HG03139 (cell line): ENCODE results near the gene GPR142.

Source experiments
- ATAC-seq: cut with Tn5 transposase; IDR thresholded peaks from one replicate; pipeline ENCODE4 v1.9.1; 2021; ENCODE audit not compliant: unreplicated experiment

GPR142 gene

DNA sequence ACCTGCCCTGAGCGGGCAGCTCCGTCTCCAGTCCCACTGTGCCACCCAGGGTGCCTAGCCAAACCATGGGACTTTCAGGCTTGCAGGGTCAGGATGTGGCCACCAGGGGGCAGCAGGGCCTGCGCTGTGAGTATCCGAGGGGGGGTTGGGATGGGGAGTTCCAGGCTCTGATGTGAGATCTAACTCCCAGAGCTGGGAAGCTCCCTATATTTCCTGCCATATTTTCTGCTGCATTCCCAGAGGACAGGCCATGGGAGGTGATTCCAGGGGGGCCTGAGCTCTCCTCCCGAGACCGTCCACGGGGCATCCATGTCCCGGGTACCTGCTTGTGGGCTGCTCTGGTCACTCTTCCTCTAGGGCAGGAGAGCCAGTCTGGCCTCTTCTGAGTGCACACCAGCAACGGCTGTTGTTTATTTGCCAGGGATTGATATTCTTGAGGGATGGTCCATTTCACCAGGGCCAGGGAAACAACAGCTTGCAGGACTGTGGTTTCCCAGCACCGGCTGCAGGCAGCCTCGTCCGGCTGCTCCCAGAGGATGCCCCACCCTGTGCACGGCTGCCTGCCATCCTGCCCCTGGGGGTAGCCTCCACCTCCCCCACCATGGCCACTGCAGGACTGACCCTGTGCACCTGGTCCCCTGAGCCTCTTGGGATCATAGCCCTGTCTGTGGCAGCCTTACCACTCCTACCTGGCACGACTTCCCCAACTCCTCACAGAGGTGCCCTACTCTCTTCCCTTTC, 1.2 kb downstream of the GPR142 start:
- no peak for ATAC-seq

DNA sequence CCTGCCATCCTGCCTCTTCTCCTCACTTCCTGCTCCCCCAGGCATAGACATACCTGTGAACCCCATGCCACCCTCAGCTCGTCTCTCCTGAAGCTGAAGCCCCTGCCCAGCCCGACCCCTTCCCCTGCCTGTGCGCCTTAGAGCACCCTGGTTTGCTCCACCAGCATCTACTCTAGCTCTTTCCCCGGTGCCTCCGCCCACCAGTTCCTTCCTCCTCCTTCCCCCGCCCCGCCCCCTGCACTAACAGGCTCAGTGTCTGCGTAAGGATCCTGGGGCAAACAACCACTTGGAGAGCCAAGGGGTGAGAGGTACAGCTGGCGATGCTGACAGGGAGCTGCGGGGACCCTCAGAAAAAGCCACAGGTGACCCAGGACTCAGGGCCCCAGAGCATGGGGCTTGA, 1.9 kb downstream of the GPR142 start:
- ATAC-seq = no peak

DNA sequence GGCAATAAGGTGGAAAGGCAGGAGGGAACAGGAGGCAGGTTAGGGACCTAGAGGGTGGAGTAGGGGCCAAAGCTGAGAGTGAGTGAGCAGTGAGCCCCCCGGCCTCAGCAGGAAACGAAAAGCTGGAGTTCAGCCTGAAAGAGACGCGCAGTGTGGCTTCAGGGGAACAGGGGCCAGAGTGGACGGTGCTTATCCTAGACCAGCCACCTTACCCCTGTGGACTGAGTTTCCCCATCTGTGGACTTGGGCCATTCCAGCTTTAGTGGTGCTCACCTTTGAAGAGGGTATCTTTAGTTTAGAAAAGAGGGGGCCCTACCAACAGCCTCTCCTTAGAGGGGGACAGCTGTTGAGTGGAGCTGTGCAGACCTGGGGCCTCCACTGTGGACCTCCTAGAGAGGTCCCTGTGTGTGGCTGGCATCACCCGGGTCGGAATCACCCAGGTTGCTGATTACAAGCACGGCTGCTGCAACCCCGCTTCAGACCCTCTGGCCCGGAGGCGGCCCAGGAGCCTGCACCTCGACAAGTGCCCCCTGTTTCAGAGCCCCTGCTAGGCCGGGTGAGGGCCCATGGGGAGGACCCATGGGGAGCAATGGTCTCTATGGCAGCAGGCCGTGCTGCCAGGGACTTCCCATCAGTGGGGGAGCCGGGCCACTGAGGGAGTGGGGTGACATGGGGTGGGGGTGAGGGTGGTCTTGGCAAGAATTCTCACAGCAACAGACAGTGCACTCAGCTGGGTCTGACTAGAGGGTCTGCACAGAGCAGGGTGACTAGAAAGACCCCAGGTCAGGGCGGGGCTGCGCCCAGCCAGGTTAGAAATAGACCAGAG, 2.6 kb downstream of the GPR142 start:
- ATAC-seq = no peak

DNA sequence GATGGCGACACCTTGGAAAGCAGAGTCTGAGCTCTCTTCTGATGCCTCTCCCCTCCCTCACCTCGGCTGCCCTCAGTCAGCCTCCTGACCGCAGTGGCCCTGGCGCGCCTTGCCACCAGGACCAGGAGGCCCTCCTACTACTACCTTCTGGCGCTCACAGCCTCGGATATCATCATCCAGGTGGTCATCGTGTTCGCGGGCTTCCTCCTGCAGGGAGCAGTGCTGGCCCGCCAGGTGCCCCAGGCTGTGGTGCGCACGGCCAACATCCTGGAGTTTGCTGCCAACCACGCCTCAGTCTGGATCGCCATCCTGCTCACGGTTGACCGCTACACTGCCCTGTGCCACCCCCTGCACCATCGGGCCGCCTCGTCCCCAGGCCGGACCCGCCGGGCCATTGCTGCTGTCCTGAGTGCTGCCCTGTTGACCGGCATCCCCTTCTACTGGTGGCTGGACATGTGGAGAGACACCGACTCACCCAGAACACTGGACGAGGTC, 4.4 kb downstream of the GPR142 start:
- ATAC-seq = no peak

DNA sequence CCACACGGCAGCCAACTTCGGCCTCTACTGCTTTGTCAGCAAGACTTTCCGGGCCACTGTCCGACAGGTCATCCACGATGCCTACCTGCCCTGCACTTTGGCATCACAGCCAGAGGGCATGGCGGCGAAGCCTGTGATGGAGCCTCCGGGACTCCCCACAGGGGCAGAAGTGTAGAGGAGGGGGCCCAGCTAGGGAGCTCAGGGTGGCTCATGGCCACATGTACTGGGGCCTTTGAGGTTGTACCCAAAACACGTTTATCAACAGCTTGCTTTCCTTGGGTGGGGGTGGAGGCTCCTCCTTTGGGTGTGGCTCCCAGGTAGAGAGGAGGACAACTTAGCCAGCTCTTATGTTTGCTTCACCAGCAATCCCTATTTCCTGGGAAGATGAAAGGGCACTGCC, 5.1 kb downstream of the GPR142 start:
- no peak for ATAC-seq

GRCh38 chr17:74373838-74374606, 6.7 kb downstream of the GPR142 start:
- ATAC-seq = no peak

DNA sequence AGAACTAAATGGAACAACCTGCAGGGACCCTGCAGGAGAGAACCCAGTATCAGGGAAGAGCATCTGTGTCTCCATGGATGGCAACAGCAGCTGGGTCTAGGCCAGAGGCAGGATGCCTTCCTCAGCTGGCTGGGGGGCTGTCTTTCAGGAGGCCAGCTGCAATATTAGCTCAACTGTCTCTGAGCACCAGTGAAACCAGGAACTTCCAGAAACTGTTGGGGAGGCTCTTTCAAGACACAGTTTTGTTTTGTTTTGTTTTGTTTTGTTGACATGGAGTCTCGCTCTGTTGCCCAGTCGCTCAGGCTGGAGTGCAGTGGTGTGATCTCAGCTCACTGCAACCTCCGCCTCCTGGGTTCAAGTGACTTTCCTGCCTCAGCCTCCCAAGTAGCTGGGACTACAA, 7.6 kb downstream of the GPR142 start:
- no peak for ATAC-seq

GRCh38 chr17:74379495-74380085, 12.3 kb downstream of the GPR142 start:
- ATAC-seq = peak; percentile 60

GRCh38 chr17:74380086-74380958, 13.0 kb downstream of the GPR142 start:
- no peak for ATAC-seq

GRCh38 chr17:74380959-74381808, 13.9 kb downstream of the GPR142 start:
- ATAC-seq = no peak

GRCh38 chr17:74383141-74383540, 15.8 kb downstream of the GPR142 start:
- no peak for ATAC-seq

GRCh38 chr17:74385201-74385600, 17.9 kb downstream of the GPR142 start:
- no peak for ATAC-seq

DNA sequence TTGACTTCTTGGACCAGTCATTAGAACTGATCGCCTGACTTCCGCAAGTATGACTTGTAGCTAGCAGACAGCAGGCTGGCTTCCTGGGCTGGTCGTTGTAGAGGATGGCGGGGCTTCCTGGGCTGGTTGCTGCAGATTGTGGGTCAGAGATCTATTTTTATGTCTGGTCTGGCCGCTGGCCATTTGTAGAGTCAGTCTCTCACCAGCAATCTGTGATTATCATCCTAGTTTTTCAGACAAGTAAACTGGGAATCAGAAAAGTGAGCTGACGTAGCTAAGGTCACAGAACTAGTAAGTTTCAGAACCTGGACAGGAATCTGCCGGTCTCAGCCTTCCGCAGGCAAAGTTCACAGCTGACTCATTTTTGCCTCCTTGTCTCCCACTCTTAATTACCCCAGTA, 19.1 kb downstream of the GPR142 start:
- ATAC-seq = no peak

- ATAC-seq = no peak
Measured at GRCh38 chr17:74387365-74388218, 20.3 kb downstream of the GPR142 start.

DNA sequence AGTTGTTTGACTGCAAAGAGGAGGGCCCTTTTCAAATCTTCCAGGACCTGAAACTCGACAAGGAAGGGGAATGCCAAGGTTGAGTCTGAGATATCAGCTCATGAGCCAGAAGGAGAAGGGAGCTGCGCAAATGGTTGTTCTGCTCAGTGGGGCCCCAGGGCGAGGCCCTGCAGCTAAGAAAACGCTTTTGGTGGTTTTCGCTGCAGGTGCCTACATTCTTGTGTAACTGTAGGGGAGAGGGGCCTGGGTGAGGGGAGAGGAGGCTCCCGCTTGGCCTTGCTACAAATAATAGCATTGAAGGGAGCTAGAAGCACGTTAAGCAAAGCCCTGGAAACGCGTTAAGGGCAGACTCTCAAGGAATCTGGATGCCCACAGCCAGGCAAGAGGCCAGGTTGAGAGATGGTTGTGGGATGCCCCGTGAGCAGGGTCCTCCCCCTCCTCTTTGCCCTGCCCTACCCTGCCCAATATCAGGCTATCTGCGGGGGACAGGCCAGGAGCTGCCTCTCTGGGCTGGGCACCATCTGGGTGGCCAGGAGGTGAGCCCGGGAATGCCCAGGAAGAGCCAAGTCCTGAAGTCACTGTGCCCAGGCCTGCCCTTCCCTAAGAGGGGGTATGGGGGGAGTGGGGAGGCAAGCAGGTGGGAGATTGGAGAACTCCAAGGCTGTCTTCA, 21.9 kb downstream of the GPR142 start:
- ATAC-seq = no peak

- ATAC-seq = no peak
Measured at GRCh38 chr17:74389937-74390679, 22.8 kb downstream of the GPR142 start.
